HG03064 (cell line): ENCODE data around the gene DACH2.

ENCODE experiments used
- ATAC-seq: cut with Tn5 transposase; IDR thresholded peaks from one replicate; pipeline ENCODE4 v1.9.1; 2021; ENCODE audit warnings: low read depth; ENCODE audit not compliant: unreplicated experiment

The DACH2 gene

GRCh38 chrX:86724277-86724676 is 576.0 kb downstream of the DACH2 start:
- no peak for ATAC-seq

- ATAC-seq, result no peak
Observed at GRCh38 chrX:86747091-86747490, 598.8 kb downstream of the DACH2 start.

- no peak for ATAC-seq
Observed at GRCh38 chrX:86805241-86805640, 657.0 kb downstream of the DACH2 start.

GRCh38 chrX:86806786-86807185 is 658.5 kb downstream of the DACH2 start:
- no peak for ATAC-seq

GRCh38 chrX:86809651-86810050 is 661.4 kb downstream of the DACH2 start:
- no peak for ATAC-seq

GRCh38 chrX:86829786-86830185 is 681.5 kb downstream of the DACH2 start:
- ATAC-seq, result no peak

- no peak for ATAC-seq
Observed at GRCh38 chrX:86830685-86831084, 682.4 kb downstream of the DACH2 start.

GRCh38 chrX:86845101-86845500 is 696.9 kb downstream of the DACH2 start:
- no peak for ATAC-seq
